HCT116 (cell line): ENCODE data around the gene DNMT3A. TPM values are rescaled to one million over a fixed set of nuclear protein-coding genes. Genes with fewer than 3 reads are reported as not detected.

Source experiments
- ATAC-seq: fragments of 200-7000 bp; cut with Tn5 transposase; 2 replicates; pipeline ENCODE4 v1.9.1; 2020; ENCODE audit warnings: mild to moderate bottlenecking, moderate library complexity
- BruUV-seq: library from RNA; stranded (reverse); fragments of 400-500 nt; replicated peaks from 2 replicates; lab custom pipeline; 2021; lab: Mats Ljungman, UMichigan
- CTCF ChIA-PET: fragments of 300-600 bp; sonication (Branson Sonifier 250); formaldehyde crosslinking; loops from one replicate; lab custom pipeline; 2021; ENCODE audit warnings: antibody characterized with exemption; lab: Charles Lee
- POLR2A ChIA-PET: fragments of 300-600, 350-600 bp; sonication (Branson Sonifier 250); formaldehyde crosslinking; loops from one replicate; lab custom pipeline; 2021; ENCODE audit warnings: antibody characterized with exemption; lab: Charles Lee
- RAD21 ChIA-PET, 2 experiments: fragments of 300-600 bp; sonication (Branson Sonifier 250); formaldehyde crosslinking; loops; one replicate each; lab custom pipeline; 2023; ENCODE audit warnings: low total read pairs in 2 of 2; ENCODE audit not compliant: uncharacterized antibody in 2 of 2, unreplicated experiment in 2 of 2, low non-redundant PET in 1 of 2; lab: Charles Lee
- DNase-seq: peaks from one replicate; pipeline ENCODE4 v3.0.0-alpha.2; 2010; ENCODE audit warnings: low read depth, low spot score
- H2AFZ ChIP-seq: fragments of 200-600 bp; shearing (Covaris generic), sonication (generic); 2 replicates; pipeline ENCODE4 v1.6.1; 2017; ENCODE audit warnings: low read depth, mixed run types, mixed read lengths, antibody characterized with exemption, low read length; ENCODE audit not compliant: poor library complexity, severe bottlenecking
- H3K27ac ChIP-seq: 2 replicates; pipeline ENCODE4 v1.5.1; 2012; ENCODE audit warnings: low read depth, low read length
- H3K27me3 ChIP-seq: fragments of 200-600 bp; sonication (generic); 2 replicates; pipeline ENCODE4 v1.6.1; 2016; ENCODE audit warnings: mixed run types, low read length, mixed read lengths; ENCODE audit not compliant: insufficient read depth
- H3K36me3 ChIP-seq, 2 experiments: fragments of 200-500 bp in 1 of 2; fragments of 200-600 bp in 1 of 2; sonication (Bioruptor generic) in 1 of 2; sonication (generic) in 1 of 2; 2 replicates each; pipeline versions ENCODE4 v1.5.1 to v1.6.1; 2014 to 2016; ENCODE audit warnings: low read length in 2 of 2, inconsistent platforms in 1 of 2, mixed read lengths in 1 of 2, mixed run types in 1 of 2; ENCODE audit not compliant: insufficient read depth in 2 of 2, control insufficient read depth in 1 of 2
- H3K4me1 ChIP-seq, 2 experiments: fragments of 200-600 bp in 1 of 2; sonication (generic) in 1 of 2; 2 replicates each; pipeline versions ENCODE4 v1.5.1 to v1.6.1; 2012 to 2017; ENCODE audit warnings: low read length in 2 of 2, inconsistent platforms in 1 of 2, mild to moderate bottlenecking in 1 of 2, mixed read lengths in 1 of 2, mixed run types in 1 of 2, moderate library complexity in 1 of 2; ENCODE audit not compliant: insufficient read depth in 2 of 2, control insufficient read depth in 1 of 2
- H3K4me2 ChIP-seq: fragments of 200-600 bp; sonication (generic); 2 replicates; pipeline ENCODE4 v1.6.1; 2017; ENCODE audit warnings: mixed run types, low read length, mixed read lengths
- H3K4me3 ChIP-seq, 2 experiments: fragments of 200-600 bp in 1 of 2; sonication (generic) in 1 of 2; replicated peaks in 1 of 2; 2 replicates each; pipeline ENCODE4 v1.5.1; 2011 to 2016; ENCODE audit warnings: low read length in 2 of 2, control low read depth in 1 of 2, low read depth in 1 of 2, mild to moderate bottlenecking in 1 of 2, mixed read lengths in 1 of 2, mixed run types in 1 of 2
- H3K79me2 ChIP-seq: fragments of 200-600 bp; sonication (generic); 2 replicates; pipeline ENCODE4 v1.6.1; 2017; ENCODE audit warnings: mild to moderate bottlenecking, mixed run types, low read length, moderate library complexity, mixed read lengths; ENCODE audit not compliant: insufficient read depth
- H3K9ac ChIP-seq: fragments of 200-600 bp; sonication (generic); 2 replicates; pipeline ENCODE4 v1.6.1; 2016; ENCODE audit warnings: low read length, mixed read lengths
- H3K9me2 ChIP-seq: fragments of 200-600 bp; sonication (generic), shearing (Covaris generic); 2 replicates; pipeline ENCODE4 v1.6.1; 2017; ENCODE audit warnings: mixed run types, mild to moderate bottlenecking, moderate library complexity; ENCODE audit not compliant: insufficient read depth
- H3K9me3 ChIP-seq, 2 experiments: fragments of 200-500 bp in 1 of 2; fragments of 200-600 bp in 1 of 2; sonication (Bioruptor generic) in 1 of 2; sonication (generic) in 1 of 2; 2 replicates each; pipeline ENCODE4 v1.6.1; 2014 to 2017; ENCODE audit warnings: low read length in 2 of 2, mixed read lengths in 2 of 2, inconsistent platforms in 1 of 2, low read depth in 1 of 2, mild to moderate bottlenecking in 1 of 2, mixed run types in 1 of 2, moderate library complexity in 1 of 2; ENCODE audit not compliant: control insufficient read depth in 1 of 2, insufficient read depth in 1 of 2
- H4K20me1 ChIP-seq: fragments of 200-600 bp; sonication (generic), shearing (Covaris generic); 2 replicates; pipeline ENCODE4 v1.6.1; 2017; ENCODE audit warnings: mixed run types, mild to moderate bottlenecking, moderate library complexity; ENCODE audit not compliant: insufficient read depth
- CBX3 ChIP-seq: IDR thresholded peaks from 2 replicates; pipeline ENCODE4 v1.6.1; 2012; ENCODE audit warnings: low read depth
- CEBPB ChIP-seq: IDR thresholded peaks from 2 replicates; pipeline ENCODE4 v1.6.1; 2012; ENCODE audit warnings: low read depth
- EGR1 ChIP-seq: IDR thresholded peaks from 2 replicates; pipeline ENCODE4 v1.6.1; 2012; ENCODE audit warnings: low read depth
- ELF1 ChIP-seq: IDR thresholded peaks from 2 replicates; pipeline ENCODE4 v1.6.1; 2012; ENCODE audit warnings: low read depth, borderline replicate concordance
- EZH2 ChIP-seq: fragments of 200-600 bp; sonication (generic); IDR thresholded peaks from 2 replicates; pipeline ENCODE4 v1.6.1; 2017; ENCODE audit warnings: antibody characterized with exemption, mixed run types
- EZH2phosphoT487 ChIP-seq: fragments of 200-600 bp; IDR thresholded peaks from 2 replicates; pipeline ENCODE4 v1.6.1; 2018; ENCODE audit warnings: antibody characterized with exemption, borderline replicate concordance
- JUND ChIP-seq: IDR thresholded peaks from 2 replicates; pipeline ENCODE4 v1.6.1; 2012
- POLR2A ChIP-seq: IDR thresholded peaks from 2 replicates; pipeline ENCODE4 v1.7.0; 2011; ENCODE audit warnings: borderline replicate concordance; ENCODE audit not compliant: insufficient read depth, insufficient read length; ENCODE audit errors: extremely low read depth
- RAD21 ChIP-seq: IDR thresholded peaks from 2 replicates; pipeline ENCODE4 v1.6.1; 2012; ENCODE audit warnings: low read depth, mild to moderate bottlenecking
- SIN3A ChIP-seq: IDR thresholded peaks from 2 replicates; pipeline ENCODE4 v1.6.1; 2012; ENCODE audit warnings: low read depth
- SP1 ChIP-seq: IDR thresholded peaks from 2 replicates; pipeline ENCODE4 v1.6.1; 2012; ENCODE audit warnings: low read depth
- TCF7L2 ChIP-seq: IDR thresholded peaks from 2 replicates; pipeline ENCODE4 v1.7.0; 2011; ENCODE audit warnings: borderline replicate concordance, inconsistent platforms; ENCODE audit not compliant: insufficient read depth, insufficient read length; ENCODE audit errors: extremely low read depth
- intact Hi-C: fragments of 100-400 bp; cut with micrococcal nuclease; formaldehyde crosslinking; loops from 2 replicates; pipeline ENCODE4 v1.10.0; 2022
- total RNA-seq: library from RNA; stranded (reverse); gene quantifications from one replicate; pipeline ENCODE4 v1.2.1, GENCODE V29; 2021; ENCODE audit not compliant: unreplicated experiment
- TF ChIP-seq, protein P1 (sequence below): IDR thresholded peaks from 2 replicates; pipeline ENCODE4 v1.6.1; 2012
- TF ChIP-seq, protein P2 (sequence below): IDR thresholded peaks from 2 replicates; pipeline ENCODE4 v1.6.1; 2011; ENCODE audit warnings: mild to moderate bottlenecking, low read length, moderate library complexity; ENCODE audit not compliant: insufficient replicate concordance; ENCODE audit errors: extremely low read depth
- TF ChIP-seq, protein P3 (sequence below): IDR thresholded peaks from 2 replicates; pipeline ENCODE4 v1.6.1; 2012; ENCODE audit warnings: low read depth

The DNMT3A gene
- total RNA-seq, 1 experiment from 2014 or later = 14.3 TPM

DNA sequence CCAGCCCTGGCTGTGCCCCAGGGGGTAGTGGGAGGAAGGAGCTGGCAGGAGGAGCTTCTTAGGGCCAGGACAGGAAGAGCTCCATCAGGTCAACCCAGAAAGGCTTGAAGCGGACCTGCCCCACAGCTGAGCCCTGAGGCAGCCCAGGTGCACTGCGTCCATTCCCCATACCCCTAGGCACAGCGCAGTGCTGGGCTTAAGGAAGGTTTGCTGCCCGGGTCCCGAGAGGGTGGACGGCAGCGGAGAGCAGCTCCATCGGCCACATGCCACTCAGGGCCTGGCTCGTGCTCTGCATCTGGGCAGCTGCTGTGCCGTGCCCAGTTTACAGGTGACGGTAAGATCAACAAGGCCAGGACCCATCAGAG is 26.4 kb downstream of the DNMT3A start:
- no TSS peak for BruUV-seq
- H3K9me2 ChIP-seq = no peaks in the 10 kb centered on the region
- intact Hi-C loops = no loop called here
- no peak for ATAC-seq
- no peak overlapping the region for H3K4me3 ChIP-seq
- H3K9ac ChIP-seq = no peak overlapping the region
- DNase-seq = no peak
- H3K4me1 ChIP-seq = peaks cover 21 to 26% of the 10 kb centered on the region in 2 experiments
- peak overlapping the region; percentile 21; the same call in 1 of the 2 replicates for H3K4me2 ChIP-seq
- H2AFZ ChIP-seq = no peak overlapping the region
- H3K27ac ChIP-seq = no peak overlapping the region; the same call in 1 of the 2 replicates
- ChIA-PET CTCF (no interaction called here), POLR2A (no interaction called here), RAD21 (no interaction called here)
- no peaks in the 10 kb centered on the region for H3K9me3 ChIP-seq
- TF ChIP-seq, protein P1, sequence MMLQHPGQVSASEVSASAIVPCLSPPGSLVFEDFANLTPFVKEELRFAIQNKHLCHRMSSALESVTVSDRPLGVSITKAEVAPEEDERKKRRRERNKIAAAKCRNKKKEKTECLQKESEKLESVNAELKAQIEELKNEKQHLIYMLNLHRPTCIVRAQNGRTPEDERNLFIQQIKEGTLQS = no peak
- TF ChIP-seq, protein P2, sequence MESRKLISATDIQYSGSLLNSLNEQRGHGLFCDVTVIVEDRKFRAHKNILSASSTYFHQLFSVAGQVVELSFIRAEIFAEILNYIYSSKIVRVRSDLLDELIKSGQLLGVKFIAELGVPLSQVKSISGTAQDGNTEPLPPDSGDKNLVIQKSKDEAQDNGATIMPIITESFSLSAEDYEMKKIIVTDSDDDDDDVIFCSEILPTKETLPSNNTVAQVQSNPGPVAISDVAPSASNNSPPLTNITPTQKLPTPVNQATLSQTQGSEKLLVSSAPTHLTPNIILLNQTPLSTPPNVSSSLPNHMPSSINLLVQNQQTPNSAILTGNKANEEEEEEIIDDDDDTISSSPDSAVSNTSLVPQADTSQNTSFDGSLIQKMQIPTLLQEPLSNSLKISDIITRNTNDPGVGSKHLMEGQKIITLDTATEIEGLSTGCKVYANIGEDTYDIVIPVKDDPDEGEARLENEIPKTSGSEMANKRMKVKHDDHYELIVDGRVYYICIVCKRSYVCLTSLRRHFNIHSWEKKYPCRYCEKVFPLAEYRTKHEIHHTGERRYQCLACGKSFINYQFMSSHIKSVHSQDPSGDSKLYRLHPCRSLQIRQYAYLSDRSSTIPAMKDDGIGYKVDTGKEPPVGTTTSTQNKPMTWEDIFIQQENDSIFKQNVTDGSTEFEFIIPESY = no peak
- no peak for TF ChIP-seq POLR2A
- TF ChIP-seq, protein P3, sequence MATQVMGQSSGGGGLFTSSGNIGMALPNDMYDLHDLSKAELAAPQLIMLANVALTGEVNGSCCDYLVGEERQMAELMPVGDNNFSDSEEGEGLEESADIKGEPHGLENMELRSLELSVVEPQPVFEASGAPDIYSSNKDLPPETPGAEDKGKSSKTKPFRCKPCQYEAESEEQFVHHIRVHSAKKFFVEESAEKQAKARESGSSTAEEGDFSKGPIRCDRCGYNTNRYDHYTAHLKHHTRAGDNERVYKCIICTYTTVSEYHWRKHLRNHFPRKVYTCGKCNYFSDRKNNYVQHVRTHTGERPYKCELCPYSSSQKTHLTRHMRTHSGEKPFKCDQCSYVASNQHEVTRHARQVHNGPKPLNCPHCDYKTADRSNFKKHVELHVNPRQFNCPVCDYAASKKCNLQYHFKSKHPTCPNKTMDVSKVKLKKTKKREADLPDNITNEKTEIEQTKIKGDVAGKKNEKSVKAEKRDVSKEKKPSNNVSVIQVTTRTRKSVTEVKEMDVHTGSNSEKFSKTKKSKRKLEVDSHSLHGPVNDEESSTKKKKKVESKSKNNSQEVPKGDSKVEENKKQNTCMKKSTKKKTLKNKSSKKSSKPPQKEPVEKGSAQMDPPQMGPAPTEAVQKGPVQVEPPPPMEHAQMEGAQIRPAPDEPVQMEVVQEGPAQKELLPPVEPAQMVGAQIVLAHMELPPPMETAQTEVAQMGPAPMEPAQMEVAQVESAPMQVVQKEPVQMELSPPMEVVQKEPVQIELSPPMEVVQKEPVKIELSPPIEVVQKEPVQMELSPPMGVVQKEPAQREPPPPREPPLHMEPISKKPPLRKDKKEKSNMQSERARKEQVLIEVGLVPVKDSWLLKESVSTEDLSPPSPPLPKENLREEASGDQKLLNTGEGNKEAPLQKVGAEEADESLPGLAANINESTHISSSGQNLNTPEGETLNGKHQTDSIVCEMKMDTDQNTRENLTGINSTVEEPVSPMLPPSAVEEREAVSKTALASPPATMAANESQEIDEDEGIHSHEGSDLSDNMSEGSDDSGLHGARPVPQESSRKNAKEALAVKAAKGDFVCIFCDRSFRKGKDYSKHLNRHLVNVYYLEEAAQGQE = no peak
- TF ChIP-seq EZH2phosphoT487 = no peak
- TF ChIP-seq JUND = no peak
- no peak for TF ChIP-seq RAD21
- TF ChIP-seq EZH2 = no peak
- no peak for TF ChIP-seq TCF7L2
- TF ChIP-seq EGR1 = no peak
- TF ChIP-seq ELF1 = no peak
- TF ChIP-seq SIN3A = no peak
- no peak for TF ChIP-seq CBX3
- no peak for TF ChIP-seq SP1
- no peak for TF ChIP-seq CEBPB
- no peaks in the 10 kb centered on the region for H3K36me3 ChIP-seq
- H3K79me2 ChIP-seq = no peaks in the 10 kb centered on the region
- H3K27me3 ChIP-seq = no peaks in the 10 kb centered on the region
- no peaks in the 10 kb centered on the region for H4K20me1 ChIP-seq
